ENCODE data around the gene SH3YL1.

The SH3YL1 gene

GRCh38 chr2:287911-288757 lies 24.3 kb upstream of the SH3YL1 start, which contains the start of gene ALKAL2:
Gene ALKAL2, minus strand, starts transcription at chr2:288091. Its CDS starts 256 bp downstream, at chr2:287835.
- no peaks in the 10 kb centered on the region for H3K79me2 ChIP-seq (ENCODE audit: control insufficient read depth, insufficient read depth, low read length, unreplicated experiment)
- no peak within 1 kb of the TSS for H3K27ac ChIP-seq (ENCODE audit: low read depth, low read length)
- H3K4me3 ChIP-seq (ENCODE audit: low read depth, low read length) = peak within 1 kb of the TSS; percentile 19; the same call in 1 of the 2 replicates
- peaks cover 27% of the 10 kb centered on the region for H3K4me1 ChIP-seq (ENCODE audit: control insufficient read depth, insufficient read depth, low read length, unreplicated experiment)
- H3K36me3 ChIP-seq (ENCODE audit: insufficient read depth, low read length) = 0 out of 2 replicates have a peak, but pooled peaks cover under 1% of the 10 kb centered on the region
- H2AFZ ChIP-seq (ENCODE audit: low read length, unreplicated experiment) = no peak within 1 kb of the TSS
- peaks cover 50% of the 10 kb centered on the region for H3K27me3 ChIP-seq (ENCODE audit: insufficient read depth, low read length)

- H3K27me3 ChIP-seq (ENCODE audit: insufficient read depth, low read length) = peaks cover 45% of the 10 kb centered on the region
- H3K36me3 ChIP-seq (ENCODE audit: insufficient read depth, low read length) = 0 out of 2 replicates have a peak, but pooled peaks cover 6% of the 10 kb centered on the region
- no peak overlapping the region for H2AFZ ChIP-seq (ENCODE audit: low read length, unreplicated experiment)
- H3K79me2 ChIP-seq (ENCODE audit: control insufficient read depth, insufficient read depth, low read length, unreplicated experiment) = no peaks in the 10 kb centered on the region
- peak overlapping the region; percentile 19; the same call in 1 of the 2 replicates for H3K4me3 ChIP-seq (ENCODE audit: low read depth, low read length)
- H3K4me1 ChIP-seq (ENCODE audit: control insufficient read depth, insufficient read depth, low read length, unreplicated experiment) = peaks cover 27% of the 10 kb centered on the region
- no peak overlapping the region for H3K27ac ChIP-seq (ENCODE audit: low read depth, low read length)
Observed at GRCh38 chr2:287471-287885, 23.6 kb upstream of the SH3YL1 start.

- H3K4me1 ChIP-seq (ENCODE audit: control insufficient read depth, insufficient read depth, low read length, unreplicated experiment) = peaks cover 27% of the 10 kb centered on the region
- H3K36me3 ChIP-seq (ENCODE audit: insufficient read depth, low read length) = 0 out of 2 replicates have a peak, but pooled peaks cover 6% of the 10 kb centered on the region
- no peak overlapping the region for H3K27ac ChIP-seq (ENCODE audit: low read depth, low read length)
- H3K4me3 ChIP-seq (ENCODE audit: low read depth, low read length) = no peak overlapping the region
- peaks cover 40% of the 10 kb centered on the region for H3K27me3 ChIP-seq (ENCODE audit: insufficient read depth, low read length)
- no peak overlapping the region for H2AFZ ChIP-seq (ENCODE audit: low read length, unreplicated experiment)
- no peaks in the 10 kb centered on the region for H3K79me2 ChIP-seq (ENCODE audit: control insufficient read depth, insufficient read depth, low read length, unreplicated experiment)
Observed at GRCh38 chr2:286774-287392, 23.1 kb upstream of the SH3YL1 start.

GRCh38 chr2:286035-286434 lies 22.2 kb upstream of the SH3YL1 start:
- Histone ChIP-seq H3K4me3 (ENCODE audit: low read depth, low read length) (no peak overlapping the region), H3K27me3 (ENCODE audit: insufficient read depth, low read length) (peaks cover 37% of the 10 kb centered on the region), H3K36me3 (ENCODE audit: insufficient read depth, low read length) (0 out of 2 replicates have a peak, but pooled peaks cover 6% of the 10 kb centered on the region), H2AFZ (ENCODE audit: low read length, unreplicated experiment) (no peak overlapping the region), H3K4me1 (ENCODE audit: control insufficient read depth, insufficient read depth, low read length, unreplicated experiment) (peaks cover 27% of the 10 kb centered on the region), H3K79me2 (ENCODE audit: control insufficient read depth, insufficient read depth, low read length, unreplicated experiment) (no peaks in the 10 kb centered on the region), H3K27ac (ENCODE audit: low read depth, low read length) (no peak overlapping the region)

- Histone ChIP-seq H3K27me3 (ENCODE audit: insufficient read depth, low read length) (peaks cover 32% of the 10 kb centered on the region), H3K27ac (ENCODE audit: low read depth, low read length) (0 out of 2 replicates have a peak overlapping the region, but pooled peaks have one; percentile 31), H3K4me3 (ENCODE audit: low read depth, low read length) (no peak overlapping the region), H3K36me3 (ENCODE audit: insufficient read depth, low read length) (peaks cover 6% of the 10 kb centered on the region; the same call in 1 of the 2 replicates), H2AFZ (ENCODE audit: low read length, unreplicated experiment) (no peak overlapping the region), H3K4me1 (ENCODE audit: control insufficient read depth, insufficient read depth, low read length, unreplicated experiment) (peaks cover 27% of the 10 kb centered on the region), H3K79me2 (ENCODE audit: control insufficient read depth, insufficient read depth, low read length, unreplicated experiment) (no peaks in the 10 kb centered on the region)
Observed at GRCh38 chr2:285531-285930, 21.7 kb upstream of the SH3YL1 start.

GRCh38 chr2:284896-285492 lies 21.2 kb upstream of the SH3YL1 start:
- no peak overlapping the region for H2AFZ ChIP-seq (ENCODE audit: low read length, unreplicated experiment)
- no peaks in the 10 kb centered on the region for H3K79me2 ChIP-seq (ENCODE audit: control insufficient read depth, insufficient read depth, low read length, unreplicated experiment)
- no peak overlapping the region for H3K4me3 ChIP-seq (ENCODE audit: low read depth, low read length)
- H3K27me3 ChIP-seq (ENCODE audit: insufficient read depth, low read length) = peaks cover 30% of the 10 kb centered on the region
- peaks cover 9% of the 10 kb centered on the region; the same call in 1 of the 2 replicates for H3K36me3 ChIP-seq (ENCODE audit: insufficient read depth, low read length)
- 0 out of 2 replicates have a peak overlapping the region, but pooled peaks have one; percentile 31 for H3K27ac ChIP-seq (ENCODE audit: low read depth, low read length)
- H3K4me1 ChIP-seq (ENCODE audit: control insufficient read depth, insufficient read depth, low read length, unreplicated experiment) = peaks cover 27% of the 10 kb centered on the region

- H3K4me1 ChIP-seq (ENCODE audit: control insufficient read depth, insufficient read depth, low read length, unreplicated experiment) = peaks cover 26% of the 10 kb centered on the region
- H3K36me3 ChIP-seq (ENCODE audit: insufficient read depth, low read length) = peaks cover 14% of the 10 kb centered on the region; the same call in 1 of the 2 replicates
- no peaks in the 10 kb centered on the region for H3K79me2 ChIP-seq (ENCODE audit: control insufficient read depth, insufficient read depth, low read length, unreplicated experiment)
- peaks cover 23% of the 10 kb centered on the region for H3K27me3 ChIP-seq (ENCODE audit: insufficient read depth, low read length)
- no peak overlapping the region for H3K27ac ChIP-seq (ENCODE audit: low read depth, low read length)
- H3K4me3 ChIP-seq (ENCODE audit: low read depth, low read length) = no peak overlapping the region
- no peak overlapping the region for H2AFZ ChIP-seq (ENCODE audit: low read length, unreplicated experiment)
Observed at GRCh38 chr2:283996-284794, 20.4 kb upstream of the SH3YL1 start.

- Histone ChIP-seq H3K27ac (ENCODE audit: low read depth, low read length) (no peak overlapping the region), H3K79me2 (ENCODE audit: control insufficient read depth, insufficient read depth, low read length, unreplicated experiment) (no peaks in the 10 kb centered on the region), H3K4me1 (ENCODE audit: control insufficient read depth, insufficient read depth, low read length, unreplicated experiment) (peaks cover 24% of the 10 kb centered on the region), H3K27me3 (ENCODE audit: insufficient read depth, low read length) (peaks cover 16% of the 10 kb centered on the region), H3K4me3 (ENCODE audit: low read depth, low read length) (no peak overlapping the region), H3K36me3 (ENCODE audit: insufficient read depth, low read length) (peaks cover 21% of the 10 kb centered on the region), H2AFZ (ENCODE audit: low read length, unreplicated experiment) (no peak overlapping the region)
Observed at GRCh38 chr2:282371-283263, 18.8 kb upstream of the SH3YL1 start.

- Histone ChIP-seq H3K36me3 (ENCODE audit: insufficient read depth, low read length) (peaks cover 22% of the 10 kb centered on the region), H3K4me3 (ENCODE audit: low read depth, low read length) (no peak overlapping the region), H2AFZ (ENCODE audit: low read length, unreplicated experiment) (no peak overlapping the region), H3K27me3 (ENCODE audit: insufficient read depth, low read length) (peaks cover 3% of the 10 kb centered on the region), H3K79me2 (ENCODE audit: control insufficient read depth, insufficient read depth, low read length, unreplicated experiment) (no peaks in the 10 kb centered on the region), H3K4me1 (ENCODE audit: control insufficient read depth, insufficient read depth, low read length, unreplicated experiment) (peaks cover 24% of the 10 kb centered on the region), H3K27ac (ENCODE audit: low read depth, low read length) (no peak overlapping the region)
Observed at GRCh38 chr2:281381-281780, 17.5 kb upstream of the SH3YL1 start.
